ENCODE data around the gene PPARA. TPM values are rescaled to one million over a fixed set of nuclear protein-coding genes. Genes with fewer than 3 reads are reported as not detected.

The PPARA gene
- total and polyA plus RNA-seq, 2 donors (not counting 1 experiment from before 2014, with no cell fraction given): 4.1 to 29.8 TPM

- ATAC-seq (ENCODE audit: low read depth): no peak
- Mint-ChIP-seq H3K27me3 (no peaks in the 10 kb centered on the region), H3K27ac (no peak overlapping the region), H3K9me3 (ENCODE audit: insufficient read depth) (no peaks in the 10 kb centered on the region), H3K4me1 (peaks cover 21% of the 10 kb centered on the region), H3K4me3 (no peak overlapping the region)
- no peak overlapping the region for H3K4me2 ChIP-seq (replicated peaks; ENCODE audit: low read depth, low read length, poor library complexity, severe bottlenecking)
- H3K27ac ChIP-seq (ENCODE audit: low read length in 2 of 2): no peak overlapping the region
- peaks cover 0 to 9% of the 10 kb centered on the region in 2 experiments for H3K36me3 ChIP-seq (replicated peaks in 1 of 2; ENCODE audit: control extremely low read depth in 1 of 2, control insufficient read depth in 1 of 2, extremely low read depth in 1 of 2, insufficient read depth in 2 of 2, low read length in 1 of 2)
- no peaks in the 10 kb centered on the region for H3K27me3 ChIP-seq (replicated peaks in 1 of 4; ENCODE audit: control extremely low read depth in 1 of 4, control insufficient read depth in 3 of 4, insufficient read depth in 4 of 4, low read length in 3 of 4)
- no peak overlapping the region for H3K4me3 ChIP-seq (ENCODE audit: control extremely low read depth in 1 of 5, extremely low read depth in 1 of 5, insufficient read depth in 1 of 5, low read depth in 2 of 5, low read length in 4 of 5)
- no peaks in the 10 kb centered on the region for H3K9me3 ChIP-seq (ENCODE audit: control extremely low read depth in 1 of 3, control insufficient read depth in 2 of 3, insufficient read depth in 1 of 3, low read length in 2 of 3)
- ChIA-PET CTCF (no interaction called here), POLR2A (no interaction called here)
- H3K4me1 ChIP-seq (ENCODE audit: control insufficient read depth in 2 of 2, insufficient read depth in 2 of 2, low read length in 2 of 2): peaks cover 18 to 23% of the 10 kb centered on the region in 2 donors
- no peaks in the 10 kb centered on the region for H3K79me2 ChIP-seq (ENCODE audit: control insufficient read depth, insufficient read depth, low read length)
- intact Hi-C loops (cut with micrococcal nuclease): no loop called here
- H3K9ac ChIP-seq (ENCODE audit: low read length): no peak overlapping the region
- no peak for TF ChIP-seq EZH2 (IDR thresholded peaks at IDR 0.05; ENCODE audit: borderline replicate concordance, insufficient read depth, low read depth, low read length, poor library complexity, severe bottlenecking)
- TF ChIP-seq, protein P1, sequence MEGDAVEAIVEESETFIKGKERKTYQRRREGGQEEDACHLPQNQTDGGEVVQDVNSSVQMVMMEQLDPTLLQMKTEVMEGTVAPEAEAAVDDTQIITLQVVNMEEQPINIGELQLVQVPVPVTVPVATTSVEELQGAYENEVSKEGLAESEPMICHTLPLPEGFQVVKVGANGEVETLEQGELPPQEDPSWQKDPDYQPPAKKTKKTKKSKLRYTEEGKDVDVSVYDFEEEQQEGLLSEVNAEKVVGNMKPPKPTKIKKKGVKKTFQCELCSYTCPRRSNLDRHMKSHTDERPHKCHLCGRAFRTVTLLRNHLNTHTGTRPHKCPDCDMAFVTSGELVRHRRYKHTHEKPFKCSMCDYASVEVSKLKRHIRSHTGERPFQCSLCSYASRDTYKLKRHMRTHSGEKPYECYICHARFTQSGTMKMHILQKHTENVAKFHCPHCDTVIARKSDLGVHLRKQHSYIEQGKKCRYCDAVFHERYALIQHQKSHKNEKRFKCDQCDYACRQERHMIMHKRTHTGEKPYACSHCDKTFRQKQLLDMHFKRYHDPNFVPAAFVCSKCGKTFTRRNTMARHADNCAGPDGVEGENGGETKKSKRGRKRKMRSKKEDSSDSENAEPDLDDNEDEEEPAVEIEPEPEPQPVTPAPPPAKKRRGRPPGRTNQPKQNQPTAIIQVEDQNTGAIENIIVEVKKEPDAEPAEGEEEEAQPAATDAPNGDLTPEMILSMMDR (IDR thresholded peaks at IDR 0.05): no peak
- no peak for DNase-seq
- 83% methylated on average over 6 of the region's 7 CpGs for WGBS (ENCODE audit: insufficient coverage)
- H2AFZ ChIP-seq (ENCODE audit: insufficient read depth, low read depth, low read length, poor library complexity, severe bottlenecking): no peak overlapping the region
- H4K20me1 ChIP-seq (ENCODE audit: control insufficient read depth, insufficient read depth, low read length, poor library complexity, severe bottlenecking): no peaks in the 10 kb centered on the region
Observed at GRCh38 chr22:46240907-46241306, 90.6 kb downstream of the PPARA start.

DNA sequence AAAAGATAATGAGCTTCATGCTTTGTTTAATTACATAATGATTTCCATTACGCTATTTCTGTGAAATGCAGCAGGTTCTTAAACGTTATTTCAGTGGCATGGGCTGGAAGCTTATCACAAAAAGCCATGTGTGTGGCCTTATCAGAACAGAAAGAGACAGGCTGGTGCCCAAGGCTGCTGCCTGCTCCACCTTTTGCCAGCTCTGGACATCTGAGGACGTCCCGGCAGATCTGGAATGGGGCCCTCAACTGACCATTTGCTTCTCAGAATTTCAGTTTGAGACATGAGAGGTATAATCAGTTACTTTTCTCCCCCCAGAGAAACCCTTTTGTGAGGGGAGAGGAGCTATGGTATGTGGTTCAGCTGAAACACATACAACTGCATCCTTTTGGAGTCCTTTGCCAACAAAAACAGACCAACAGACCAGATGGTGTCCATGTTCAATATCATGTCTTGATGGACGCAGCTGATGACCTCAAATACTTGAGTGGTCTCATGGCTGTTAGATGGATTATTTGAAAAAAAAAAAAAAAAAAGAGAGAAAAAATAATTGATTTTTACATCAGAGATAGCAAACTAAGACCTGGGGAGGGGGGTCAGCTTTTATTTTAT is 91.2 kb downstream of the PPARA start:
- CTCF ChIA-PET: no interaction called here

More for the DNA sequence above, 91.2 kb downstream of the PPARA start:
- no peak for DNase-seq
- H3K79me2 ChIP-seq (ENCODE audit: control insufficient read depth, insufficient read depth, low read length): peaks cover 1% of the 10 kb centered on the region
- no peak overlapping the region for H3K27ac ChIP-seq (ENCODE audit: low read length in 2 of 2)
- no peak for ATAC-seq (ENCODE audit: low read depth)
- H3K4me3 Mint-ChIP-seq: no peak overlapping the region
- 82% methylated on average over 2 of the region's 5 CpGs for WGBS (ENCODE audit: insufficient coverage)
- H3K4me3 ChIP-seq (ENCODE audit: control extremely low read depth in 1 of 5, extremely low read depth in 1 of 5, insufficient read depth in 1 of 5, low read depth in 2 of 5, low read length in 4 of 5): no peak overlapping the region
- H4K20me1 ChIP-seq (ENCODE audit: control insufficient read depth, insufficient read depth, low read length, poor library complexity, severe bottlenecking): no peaks in the 10 kb centered on the region
- no peak overlapping the region for H2AFZ ChIP-seq (ENCODE audit: insufficient read depth, low read depth, low read length, poor library complexity, severe bottlenecking)
- POLR2A ChIA-PET: no interaction called here
- no peak overlapping the region for H3K4me2 ChIP-seq (replicated peaks; ENCODE audit: low read depth, low read length, poor library complexity, severe bottlenecking)
- H3K36me3 ChIP-seq (replicated peaks in 1 of 2; ENCODE audit: control extremely low read depth in 1 of 2, control insufficient read depth in 1 of 2, extremely low read depth in 1 of 2, insufficient read depth in 2 of 2, low read length in 1 of 2): peaks cover 0 to 9% of the 10 kb centered on the region in 2 experiments
- no peak overlapping the region for H3K27ac Mint-ChIP-seq
- intact Hi-C loops (cut with micrococcal nuclease): no loop called here
- H3K27me3 ChIP-seq (replicated peaks in 1 of 4; ENCODE audit: control extremely low read depth in 1 of 4, control insufficient read depth in 3 of 4, insufficient read depth in 4 of 4, low read length in 3 of 4): no peaks in the 10 kb centered on the region
- no peak for TF ChIP-seq EZH2 (IDR thresholded peaks at IDR 0.05; ENCODE audit: borderline replicate concordance, insufficient read depth, low read depth, low read length, poor library complexity, severe bottlenecking)
- TF ChIP-seq, protein P1 (IDR thresholded peaks at IDR 0.05): no peak
- H3K4me1 ChIP-seq (ENCODE audit: control insufficient read depth in 2 of 2, insufficient read depth in 2 of 2, low read length in 2 of 2): peaks cover 18 to 23% of the 10 kb centered on the region in 2 donors
- no peaks in the 10 kb centered on the region for H3K9me3 ChIP-seq (ENCODE audit: control extremely low read depth in 1 of 3, control insufficient read depth in 2 of 3, insufficient read depth in 1 of 3, low read length in 2 of 3)
- H3K9ac ChIP-seq (ENCODE audit: low read length): no peak overlapping the region
- no peaks in the 10 kb centered on the region for H3K9me3 Mint-ChIP-seq (ENCODE audit: insufficient read depth)
- H3K27me3 Mint-ChIP-seq: no peaks in the 10 kb centered on the region
- peaks cover 21% of the 10 kb centered on the region for H3K4me1 Mint-ChIP-seq

Measured in B cell (primary cell).